ENCODE measurements around the gene SCUBE1. TPM values are rescaled to one million over a fixed set of nuclear protein-coding genes. Genes with fewer than 3 reads are reported as not detected.

Gene SCUBE1
- polyA plus RNA-seq, 4 donors, result 0.45 to 5.4 (median 1.6) TPM

DNA sequence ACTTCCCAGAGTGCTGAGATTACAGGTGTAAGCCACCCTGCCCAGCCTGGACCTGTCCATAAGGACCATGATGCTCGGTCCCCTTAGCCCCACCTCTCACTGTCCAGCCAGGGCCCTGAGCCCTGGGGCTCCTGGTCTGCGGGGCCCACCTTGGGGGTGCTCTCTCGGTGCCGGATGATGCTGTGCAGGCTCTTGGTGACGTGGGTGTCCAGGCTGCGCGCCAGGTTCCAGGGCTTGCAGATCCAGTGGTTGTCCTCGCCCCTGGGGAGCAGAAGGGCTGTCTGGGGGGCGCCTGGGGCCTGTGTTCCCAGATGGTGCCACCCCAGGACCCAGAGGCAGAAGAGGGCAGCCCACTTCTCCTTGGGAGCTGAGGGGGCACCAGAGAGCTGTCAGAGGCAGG, 169.6 kb downstream of the SCUBE1 start:
- Histone ChIP-seq H3K27ac (ENCODE audit: low read depth in 1 of 3, low read length in 2 of 3) (no peak overlapping the region), H3K36me3 (ENCODE audit: control insufficient read depth in 3 of 3, insufficient read depth in 2 of 3, low read depth in 1 of 3, low read length in 3 of 3) (peaks cover 5 to 95% (median 21%) of the 10 kb centered on the region in 3 donors), H3K9me3 (ENCODE audit: control insufficient read depth in 2 of 2, insufficient read depth in 1 of 2, low read depth in 1 of 2, low read length in 1 of 2) (no peaks in the 10 kb centered on the region), H3K27me3 (ENCODE audit: control insufficient read depth in 3 of 3, insufficient read depth in 3 of 3, low read length in 3 of 3) (no peaks in the 10 kb centered on the region), H3K4me1 (ENCODE audit: control insufficient read depth in 3 of 3, insufficient read depth in 2 of 3, low read depth in 1 of 3, low read length in 2 of 3) (no peaks in the 10 kb centered on the region), H3K4me3 (ENCODE audit: low read depth in 1 of 3, low read length in 3 of 3) (no peak overlapping the region)
- 94 to 96% (median 96%) methylated on average over 8 to 9 of the region's 9 CpGs for WGBS, 3 donors
- no peak for DNase-seq
- FAIRE-seq, result no peak

DNA sequence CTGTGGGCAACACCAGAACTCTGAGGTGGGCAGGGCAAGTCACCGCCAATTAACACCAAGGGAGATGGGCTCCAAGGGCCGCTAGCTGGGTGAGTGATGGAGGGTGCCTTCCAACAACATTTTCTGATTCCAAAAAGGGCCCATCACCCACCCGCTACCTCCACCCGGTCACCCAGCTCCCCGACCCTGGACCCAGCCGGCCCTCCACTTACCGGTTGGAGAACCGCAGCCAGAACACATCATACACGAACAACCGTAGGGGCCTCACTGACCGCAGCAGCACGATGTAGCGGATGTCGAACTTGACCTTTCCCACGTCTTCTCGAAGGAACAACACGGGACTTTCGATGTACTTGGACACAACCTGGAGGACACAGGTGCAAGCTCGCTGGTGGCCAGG, 171.0 kb downstream of the SCUBE1 start:
- 96 to 99% (median 98%) methylated on average over 19 of the region's 19 CpGs for WGBS, 3 donors
- H3K27ac ChIP-seq (ENCODE audit: low read depth in 1 of 3, low read length in 2 of 3), result peak overlapping the region in 1 of 3 donors; percentile 47
- FAIRE-seq (no peak), DNase-seq (no peak)
- peaks cover 5 to 98% (median 22%) of the 10 kb centered on the region in 3 donors for H3K36me3 ChIP-seq (ENCODE audit: control insufficient read depth in 3 of 3, insufficient read depth in 2 of 3, low read depth in 1 of 3, low read length in 3 of 3)
- H3K9me3 ChIP-seq (ENCODE audit: control insufficient read depth in 2 of 2, insufficient read depth in 1 of 2, low read depth in 1 of 2, low read length in 1 of 2), result no peaks in the 10 kb centered on the region
- no peaks in the 10 kb centered on the region for H3K4me1 ChIP-seq (ENCODE audit: control insufficient read depth in 3 of 3, insufficient read depth in 2 of 3, low read depth in 1 of 3, low read length in 2 of 3)
- no peaks in the 10 kb centered on the region for H3K27me3 ChIP-seq (ENCODE audit: control insufficient read depth in 3 of 3, insufficient read depth in 3 of 3, low read length in 3 of 3)
- no peak overlapping the region for H3K4me3 ChIP-seq (ENCODE audit: low read depth in 1 of 3, low read length in 3 of 3)

DNA sequence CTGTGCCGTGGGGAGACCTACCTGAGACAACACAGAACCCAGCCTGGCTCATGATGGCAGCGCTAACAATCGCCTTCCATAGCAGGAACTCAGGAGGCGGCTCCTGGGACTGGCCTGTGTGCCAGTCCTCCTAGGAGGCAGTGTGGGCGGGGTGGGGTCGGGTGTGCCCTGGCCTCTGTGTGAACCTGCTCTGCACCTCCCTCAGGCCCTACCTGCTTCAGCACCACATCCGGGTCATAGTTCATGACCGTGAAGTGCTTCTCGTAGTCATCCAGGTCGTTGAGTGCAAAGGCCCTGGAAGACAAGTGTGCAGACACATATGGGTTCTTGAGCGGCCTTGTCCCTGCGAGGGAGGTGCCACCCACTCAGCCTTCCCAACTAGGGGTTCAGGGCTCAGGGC, 171.6 kb downstream of the SCUBE1 start:
- H3K27me3 ChIP-seq (ENCODE audit: control insufficient read depth in 3 of 3, insufficient read depth in 3 of 3, low read length in 3 of 3), result no peaks in the 10 kb centered on the region
- peak overlapping the region in 1 of 3 donors; percentile 12 for H3K4me3 ChIP-seq (ENCODE audit: low read depth in 1 of 3, low read length in 3 of 3)
- DNase-seq (peak in 1 of 2 donors; percentile 93), FAIRE-seq (no peak)
- H3K27ac ChIP-seq (ENCODE audit: low read depth in 1 of 3, low read length in 2 of 3), result peak overlapping the region in 2 of 3 donors; percentile 52 to 69
- H3K9me3 ChIP-seq (ENCODE audit: control insufficient read depth in 2 of 2, insufficient read depth in 1 of 2, low read depth in 1 of 2, low read length in 1 of 2), result no peaks in the 10 kb centered on the region
- peaks cover 5 to 98% (median 22%) of the 10 kb centered on the region in 3 donors for H3K36me3 ChIP-seq (ENCODE audit: control insufficient read depth in 3 of 3, insufficient read depth in 2 of 3, low read depth in 1 of 3, low read length in 3 of 3)
- no peaks in the 10 kb centered on the region for H3K4me1 ChIP-seq (ENCODE audit: control insufficient read depth in 3 of 3, insufficient read depth in 2 of 3, low read depth in 1 of 3, low read length in 2 of 3)
- 37 to 77% (median 61%) methylated on average over 11 to 12 of the region's 12 CpGs for WGBS, 3 donors

DNA sequence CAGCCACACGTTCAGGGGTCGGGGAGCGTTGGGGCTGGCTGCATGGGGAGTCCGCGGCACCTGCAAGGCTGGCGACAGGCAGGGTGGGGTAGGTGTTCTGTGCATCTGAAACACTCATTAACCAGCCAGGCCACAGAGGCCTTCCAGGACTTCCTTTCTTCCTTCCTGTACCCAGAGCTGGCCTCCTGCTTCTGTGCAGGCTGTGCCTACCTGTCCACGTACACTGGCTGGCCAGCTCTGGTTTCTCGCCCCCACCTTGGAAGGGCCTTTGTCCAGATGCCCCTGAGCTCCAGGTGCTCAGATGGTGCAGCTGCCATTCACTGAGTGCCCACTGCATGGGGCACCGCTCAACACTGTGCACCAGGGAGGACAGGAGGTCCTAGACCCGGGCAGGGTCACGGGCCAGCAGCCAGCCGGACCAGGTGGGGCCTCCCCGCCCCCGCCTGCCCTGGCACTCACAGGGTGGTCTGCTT, 172.1 kb downstream of the SCUBE1 start:
- Histone ChIP-seq H3K4me1 (ENCODE audit: control insufficient read depth in 3 of 3, insufficient read depth in 2 of 3, low read depth in 1 of 3, low read length in 2 of 3) (no peaks in the 10 kb centered on the region), H3K27me3 (ENCODE audit: control insufficient read depth in 3 of 3, insufficient read depth in 3 of 3, low read length in 3 of 3) (no peaks in the 10 kb centered on the region), H3K4me3 (ENCODE audit: low read depth in 1 of 3, low read length in 3 of 3) (no peak overlapping the region), H3K27ac (ENCODE audit: low read depth in 1 of 3, low read length in 2 of 3) (peak overlapping the region in 2 of 3 donors; percentile 52 to 69), H3K36me3 (ENCODE audit: control insufficient read depth in 3 of 3, insufficient read depth in 2 of 3, low read depth in 1 of 3, low read length in 3 of 3) (peaks cover 5 to 97% (median 22%) of the 10 kb centered on the region in 3 donors), H3K9me3 (ENCODE audit: control insufficient read depth in 2 of 2, insufficient read depth in 1 of 2, low read depth in 1 of 2, low read length in 1 of 2) (no peaks in the 10 kb centered on the region)
- DNase-seq, result no peak
- no peak for FAIRE-seq
- 78 to 84% (median 79%) methylated on average over 14 of the region's 14 CpGs for WGBS, 3 donors

DNA sequence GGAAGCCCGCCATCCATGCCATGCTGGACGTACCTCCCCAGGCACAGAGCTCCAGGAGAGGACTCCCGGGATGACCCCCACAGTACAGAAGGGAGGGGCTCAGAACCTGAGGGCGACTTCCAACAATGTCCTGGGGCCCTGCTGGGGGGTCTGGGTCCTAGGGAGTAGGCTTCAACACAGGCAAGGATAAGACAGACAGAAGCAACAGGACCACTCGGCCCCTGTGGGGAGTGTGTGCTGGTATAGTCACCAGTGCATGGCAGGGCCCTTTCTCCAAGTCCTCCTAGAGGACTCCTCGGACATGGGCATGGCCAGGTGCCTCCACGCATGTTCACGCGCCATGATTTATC, 173.1 kb downstream of the SCUBE1 start:
- 89 to 96% (median 93%) methylated on average over 9 of the region's 9 CpGs for WGBS, 3 donors
- H3K36me3 ChIP-seq (ENCODE audit: control insufficient read depth in 3 of 3, insufficient read depth in 2 of 3, low read depth in 1 of 3, low read length in 3 of 3), result peaks cover 5 to 87% (median 22%) of the 10 kb centered on the region in 3 donors
- no peak overlapping the region for H3K27ac ChIP-seq (ENCODE audit: low read depth in 1 of 3, low read length in 2 of 3)
- no peaks in the 10 kb centered on the region for H3K9me3 ChIP-seq (ENCODE audit: control insufficient read depth in 2 of 2, insufficient read depth in 1 of 2, low read depth in 1 of 2, low read length in 1 of 2)
- no peaks in the 10 kb centered on the region for H3K4me1 ChIP-seq (ENCODE audit: control insufficient read depth in 3 of 3, insufficient read depth in 2 of 3, low read depth in 1 of 3, low read length in 2 of 3)
- DNase-seq, result no peak
- no peak overlapping the region for H3K4me3 ChIP-seq (ENCODE audit: low read depth in 1 of 3, low read length in 3 of 3)
- no peaks in the 10 kb centered on the region for H3K27me3 ChIP-seq (ENCODE audit: control insufficient read depth in 3 of 3, insufficient read depth in 3 of 3, low read length in 3 of 3)
- FAIRE-seq, result no peak

DNA sequence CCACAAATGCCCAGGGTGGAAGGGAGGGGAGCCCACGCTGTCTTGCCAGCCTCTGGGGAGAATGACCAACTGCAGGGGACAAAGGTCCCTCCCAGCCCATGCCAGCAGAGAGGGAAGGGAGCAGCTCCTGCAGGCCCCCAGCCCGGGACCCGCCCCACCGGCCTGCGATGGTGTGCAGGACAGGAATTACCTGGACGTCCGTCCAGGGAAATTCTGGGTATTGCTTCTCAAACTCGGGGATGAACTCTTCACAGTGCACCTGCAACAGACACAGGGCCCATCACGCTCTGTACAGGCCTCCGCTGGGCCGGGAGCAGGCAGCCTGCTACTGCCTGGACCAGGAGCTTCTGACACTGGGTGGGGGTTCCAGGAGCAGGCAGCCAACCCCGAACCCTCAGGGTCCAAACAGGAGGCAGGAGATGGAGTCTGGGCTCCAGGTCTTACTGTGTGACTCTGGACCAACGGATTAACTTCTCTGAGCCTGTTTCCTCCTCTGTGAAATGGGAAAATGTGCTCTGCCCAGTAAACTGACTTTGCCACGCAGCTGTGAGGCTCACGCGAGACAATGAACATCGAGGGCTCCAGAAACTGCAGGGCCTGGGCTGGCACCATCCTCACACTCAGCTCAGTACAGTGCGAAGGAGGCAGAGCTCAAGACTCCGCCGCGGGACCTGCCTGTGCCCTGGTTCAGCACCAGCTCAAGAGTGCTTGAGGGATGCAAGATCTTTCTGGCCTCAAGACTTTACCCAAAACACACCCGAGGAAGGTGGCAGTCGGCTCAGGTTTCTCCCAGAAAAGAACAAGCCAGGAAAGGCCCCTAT, 173.7 kb downstream of the SCUBE1 start:
- H3K36me3 ChIP-seq (ENCODE audit: control insufficient read depth in 3 of 3, insufficient read depth in 2 of 3, low read depth in 1 of 3, low read length in 3 of 3), result peaks cover 5 to 82% (median 19%) of the 10 kb centered on the region in 3 donors
- no peak for DNase-seq

DNA sequence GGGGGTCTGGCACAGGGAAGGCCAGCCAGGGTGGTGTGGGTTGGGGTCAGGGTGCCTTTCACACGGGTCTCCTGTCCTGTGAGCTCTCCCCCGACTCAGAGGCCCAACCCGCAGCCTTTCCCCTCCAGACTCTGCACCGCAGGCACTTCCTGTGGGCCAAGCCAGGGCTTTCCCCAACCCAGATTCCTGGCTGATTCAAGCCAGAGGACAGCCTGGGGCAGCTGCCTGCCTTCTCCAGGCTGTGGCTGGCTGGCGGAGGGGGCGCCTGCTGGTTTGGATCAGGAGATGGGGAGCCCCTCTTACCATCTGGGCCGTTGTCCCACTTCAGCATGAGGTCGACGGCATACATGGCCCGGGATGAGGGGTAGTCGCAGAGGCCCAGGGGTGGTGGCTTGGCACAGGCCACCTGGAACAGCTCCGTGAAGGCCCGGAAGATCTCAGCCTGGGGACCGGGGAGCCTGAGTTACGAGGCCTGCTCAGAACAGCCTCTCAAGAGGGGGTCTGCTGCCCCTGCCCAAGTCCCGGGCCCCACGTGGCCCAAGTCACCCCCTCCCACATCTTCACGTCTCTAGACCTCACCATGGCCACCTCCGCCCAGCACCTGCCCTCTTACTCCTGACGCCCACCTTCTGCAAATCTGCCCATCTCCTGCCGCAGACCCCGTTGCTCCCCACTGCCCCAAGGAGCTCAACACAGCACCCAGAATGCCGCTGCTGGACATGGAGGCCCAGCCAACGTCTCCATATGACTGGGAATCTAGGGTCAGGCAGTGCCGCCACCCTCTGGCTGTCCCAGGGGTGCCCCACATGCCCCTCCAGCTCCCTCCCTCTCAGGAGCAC, 174.5 kb downstream of the SCUBE1 start:
- Histone ChIP-seq H3K27ac (ENCODE audit: low read depth in 1 of 3, low read length in 2 of 3) (no peak overlapping the region), H3K4me1 (ENCODE audit: control insufficient read depth in 3 of 3, insufficient read depth in 2 of 3, low read depth in 1 of 3, low read length in 2 of 3) (no peaks in the 10 kb centered on the region), H3K4me3 (ENCODE audit: low read depth in 1 of 3, low read length in 3 of 3) (no peak overlapping the region), H3K27me3 (ENCODE audit: control insufficient read depth in 3 of 3, insufficient read depth in 3 of 3, low read length in 3 of 3) (peaks cover 0 to 2% (median 0%) of the 10 kb centered on the region in 3 donors), H3K36me3 (ENCODE audit: control insufficient read depth in 3 of 3, insufficient read depth in 2 of 3, low read depth in 1 of 3, low read length in 3 of 3) (peaks cover 0 to 73% (median 12%) of the 10 kb centered on the region in 3 donors), H3K9me3 (ENCODE audit: control insufficient read depth in 2 of 2, insufficient read depth in 1 of 2, low read depth in 1 of 2, low read length in 1 of 2) (no peaks in the 10 kb centered on the region)
- DNase-seq, result no peak
- 83 to 93% (median 87%) methylated on average over 23 to 25 of the region's 25 CpGs for WGBS, 3 donors
- FAIRE-seq, result no peak

More for the DNA sequence above, 173.7 kb downstream of the SCUBE1 start:
- Histone ChIP-seq H3K4me3 (ENCODE audit: low read depth in 1 of 3, low read length in 3 of 3) (no peak overlapping the region), H3K27me3 (ENCODE audit: control insufficient read depth in 3 of 3, insufficient read depth in 3 of 3, low read length in 3 of 3) (no peaks in the 10 kb centered on the region), H3K27ac (ENCODE audit: low read depth in 1 of 3, low read length in 2 of 3) (no peak overlapping the region), H3K4me1 (ENCODE audit: control insufficient read depth in 3 of 3, insufficient read depth in 2 of 3, low read depth in 1 of 3, low read length in 2 of 3) (no peaks in the 10 kb centered on the region), H3K9me3 (ENCODE audit: control insufficient read depth in 2 of 2, insufficient read depth in 1 of 2, low read depth in 1 of 2, low read length in 1 of 2) (no peaks in the 10 kb centered on the region)
- 75 to 90% (median 84%) methylated on average over 23 of the region's 23 CpGs for WGBS, 3 donors
- no peak for FAIRE-seq

DNA sequence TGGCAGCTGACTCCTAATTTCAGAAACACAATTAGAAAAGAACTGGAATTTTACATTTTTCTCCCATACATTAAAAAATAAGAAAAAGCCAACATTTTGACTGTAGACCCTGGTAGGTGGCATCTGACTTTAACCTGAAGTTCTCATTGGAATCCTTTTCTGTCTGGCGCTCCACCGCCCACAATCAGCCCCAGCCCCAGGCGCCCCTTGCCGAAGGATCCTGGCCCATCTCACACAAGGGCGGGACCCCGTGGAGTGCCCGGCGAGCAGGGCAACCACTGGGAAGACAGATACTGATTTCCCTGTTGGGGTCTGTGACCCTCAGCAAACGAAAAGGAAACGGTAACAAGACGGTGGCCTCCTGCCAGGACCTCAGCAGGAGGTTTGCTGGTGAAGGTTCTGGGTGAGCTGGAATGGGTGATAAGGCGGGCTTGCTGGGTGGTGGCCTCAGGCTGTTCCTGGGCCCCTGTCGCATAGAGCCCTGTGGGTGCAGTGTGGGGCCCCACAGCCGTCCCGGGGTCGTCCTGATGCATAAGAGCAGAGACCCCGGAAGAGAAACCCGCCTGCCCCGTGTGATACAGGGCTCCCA, 176.1 kb downstream of the SCUBE1 start:
- no peak overlapping the region for H3K4me3 ChIP-seq (ENCODE audit: low read depth in 1 of 3, low read length in 3 of 3)
- WGBS, 3 donors, result 91 to 93% (median 93%) methylated on average over 17 to 19 of the region's 19 CpGs
- H3K27me3 ChIP-seq (ENCODE audit: control insufficient read depth in 3 of 3, insufficient read depth in 3 of 3, low read length in 3 of 3), result peaks cover 0 to 9% (median 0%) of the 10 kb centered on the region in 3 donors
- no peaks in the 10 kb centered on the region for H3K9me3 ChIP-seq (ENCODE audit: control insufficient read depth in 2 of 2, insufficient read depth in 1 of 2, low read depth in 1 of 2, low read length in 1 of 2)
- DNase-seq, result no peak
- FAIRE-seq, result no peak
- H3K4me1 ChIP-seq (ENCODE audit: control insufficient read depth in 3 of 3, insufficient read depth in 2 of 3, low read depth in 1 of 3, low read length in 2 of 3), result no peaks in the 10 kb centered on the region
- peaks cover 0 to 59% (median 5%) of the 10 kb centered on the region in 3 donors for H3K36me3 ChIP-seq (ENCODE audit: control insufficient read depth in 3 of 3, insufficient read depth in 2 of 3, low read depth in 1 of 3, low read length in 3 of 3)
- H3K27ac ChIP-seq (ENCODE audit: low read depth in 1 of 3, low read length in 2 of 3), result no peak overlapping the region
